HG03196 (cell line): ENCODE results near the gene TRUB1.

Experiments used
- ATAC-seq: cut with Tn5 transposase; IDR thresholded peaks from one replicate; pipeline ENCODE4 v1.9.1; 2021; ENCODE audit not compliant: unreplicated experiment

Gene TRUB1

DNA sequence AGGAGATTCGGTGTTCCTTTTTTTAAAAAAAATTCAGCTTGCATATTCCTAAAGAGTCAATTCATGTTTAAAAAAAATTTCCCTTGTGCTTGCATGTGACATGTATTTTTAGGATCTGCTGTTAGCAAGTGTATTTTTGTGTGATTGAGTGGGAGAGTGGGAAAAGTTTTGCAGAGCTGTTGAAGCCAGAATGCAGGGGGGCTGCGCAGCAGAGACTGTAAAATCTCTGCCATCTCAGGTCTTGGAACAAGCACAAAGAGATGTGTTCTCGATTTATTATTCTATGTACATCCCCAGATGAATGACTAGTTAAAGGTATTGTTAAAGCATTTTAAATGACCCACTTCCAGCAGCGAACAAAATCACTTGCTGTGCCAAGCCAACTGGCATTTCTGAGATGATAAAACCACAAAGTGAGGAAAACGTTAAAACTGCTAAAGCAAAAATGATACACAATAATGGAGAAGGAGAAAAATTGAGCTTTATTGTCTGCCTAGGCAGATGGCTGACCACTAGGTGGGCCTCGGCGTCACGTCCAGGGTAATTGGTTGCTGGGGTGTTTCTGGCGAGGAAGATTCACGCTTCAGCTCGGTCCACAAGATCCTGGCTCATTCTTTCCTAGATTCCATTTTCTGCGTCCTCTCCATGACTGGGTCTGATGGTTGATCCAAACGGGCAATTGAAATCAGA, 88.2 kb downstream of the TRUB1 start:
- no peak for ATAC-seq

DNA sequence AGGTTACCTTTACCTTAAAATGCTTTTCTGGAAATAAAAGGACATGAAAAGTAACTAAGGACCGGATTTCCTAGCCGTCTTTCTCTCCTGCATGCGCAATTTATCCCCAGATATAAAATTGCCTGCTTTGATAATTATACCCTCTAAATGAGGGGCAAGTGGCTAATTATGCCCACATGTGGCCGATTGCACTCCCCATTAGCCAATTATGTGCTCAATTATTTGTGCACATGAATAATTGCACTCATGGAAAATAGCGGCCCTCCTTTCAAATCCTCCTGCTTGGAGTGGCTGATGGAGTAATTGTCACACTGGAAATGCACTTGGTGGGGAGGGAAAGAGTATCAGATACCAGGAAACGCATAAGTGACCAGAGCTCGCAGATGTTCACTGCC, 88.7 kb downstream of the TRUB1 start:
- ATAC-seq, result no peak
